IPS DF 4.7 (cell line): ENCODE data around the gene FAM131C.
"Not testable (repeated sequence)": the region's sequence is repeated elsewhere in the genome, so short reads cannot be mapped to it uniquely, and the experiment has no call there.

ENCODE experiments used
- DNase-seq: peaks from one replicate; pipeline ENCODE4 v3.0.0-alpha.2; 2013; ENCODE audit warnings: low spot score; ENCODE audit errors: extremely low read depth

The FAM131C gene

DNA sequence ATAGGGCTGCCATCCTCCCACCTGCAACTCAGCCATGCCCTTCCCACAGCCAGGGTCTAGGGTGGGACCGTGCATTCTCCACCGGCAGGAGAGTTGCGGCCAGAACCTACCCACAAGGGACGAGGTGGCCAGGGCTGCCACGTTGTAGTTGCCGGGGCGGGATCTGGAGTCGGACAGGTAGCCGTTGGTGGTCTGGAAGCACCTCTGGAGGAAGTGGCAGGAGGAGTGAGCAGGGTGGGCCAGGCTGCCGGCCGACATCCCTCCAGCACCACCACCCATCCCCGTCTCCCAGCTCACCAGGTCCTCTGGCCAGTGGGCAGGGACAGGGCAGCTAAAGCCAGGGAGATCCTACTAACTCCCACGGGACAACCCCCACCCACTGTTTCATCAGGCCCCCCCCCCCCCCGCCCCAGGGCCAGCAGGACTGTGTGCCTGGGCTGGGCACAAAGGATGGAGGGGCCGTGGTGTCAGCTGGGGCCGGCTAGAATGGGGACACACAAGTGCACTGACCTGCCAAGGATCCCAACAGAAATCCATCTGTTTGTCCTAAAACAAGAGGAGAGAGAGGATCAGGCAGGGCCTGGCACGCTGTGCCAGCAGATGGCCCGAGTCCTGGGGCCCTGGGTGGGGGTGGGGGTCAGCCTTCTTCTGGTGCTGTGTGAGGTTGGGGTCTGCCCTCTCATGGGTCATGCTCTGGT, 11.3 kb downstream of the FAM131C start:
- DNase-seq = not testable (repeated sequence)

DNA sequence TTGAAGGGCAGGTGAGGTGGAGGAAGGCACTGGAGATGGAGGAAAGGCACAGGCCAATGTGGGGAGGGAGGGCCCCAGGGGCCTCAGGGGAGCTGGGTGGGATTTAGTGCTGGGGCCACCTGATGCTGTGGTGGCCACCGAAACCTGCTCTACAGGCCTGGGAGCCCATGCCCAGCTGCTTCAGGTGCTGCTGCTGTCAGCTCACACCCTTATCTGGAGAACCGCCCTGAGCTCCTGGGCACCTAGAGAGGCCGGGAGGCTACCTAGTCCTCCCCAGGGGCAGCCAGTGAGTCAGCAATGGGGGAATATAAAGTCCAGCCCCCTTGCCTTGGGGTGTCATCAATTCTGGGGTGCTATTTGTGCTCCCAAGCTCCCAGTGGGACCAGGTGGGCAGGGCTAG, 12.2 kb downstream of the FAM131C start:
- no peak for DNase-seq

DNA sequence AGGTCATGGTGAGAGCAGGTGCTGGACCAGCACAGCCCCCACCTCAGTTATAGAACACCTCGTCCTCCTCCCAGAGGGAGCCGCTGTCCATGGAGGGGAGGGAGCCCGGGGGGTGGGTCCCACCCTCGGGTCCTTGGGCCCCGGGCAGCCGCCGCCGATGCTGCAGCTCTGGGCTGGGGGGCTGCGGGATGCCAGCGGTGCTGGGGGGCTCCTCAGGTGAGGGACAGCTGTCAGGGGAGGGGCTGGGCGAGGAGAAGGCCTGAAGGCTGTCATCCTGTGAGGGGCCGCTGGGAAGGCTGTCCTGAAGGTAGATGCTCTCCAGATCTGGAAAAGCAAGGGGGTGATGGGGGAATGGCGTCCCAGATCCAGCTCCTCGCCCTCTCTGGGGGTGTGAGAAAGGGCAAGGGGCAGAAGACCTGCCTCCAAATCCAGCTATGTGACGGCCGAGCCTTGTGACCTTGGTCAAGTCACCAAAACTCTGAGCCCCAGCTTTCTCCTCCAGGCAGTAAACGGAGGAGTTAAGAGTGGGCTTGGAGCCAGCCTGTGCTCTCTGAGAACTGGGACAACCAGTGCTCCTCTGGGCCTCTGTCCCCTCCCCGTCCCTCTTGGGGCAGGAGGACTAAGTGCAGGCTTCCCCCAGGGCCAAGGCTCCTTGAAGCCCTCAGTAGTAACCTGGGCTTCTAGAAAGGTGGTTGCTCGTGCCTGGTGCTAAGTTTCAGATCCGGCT, 14.9 kb downstream of the FAM131C start:
- not testable (repeated sequence) for DNase-seq

DNA sequence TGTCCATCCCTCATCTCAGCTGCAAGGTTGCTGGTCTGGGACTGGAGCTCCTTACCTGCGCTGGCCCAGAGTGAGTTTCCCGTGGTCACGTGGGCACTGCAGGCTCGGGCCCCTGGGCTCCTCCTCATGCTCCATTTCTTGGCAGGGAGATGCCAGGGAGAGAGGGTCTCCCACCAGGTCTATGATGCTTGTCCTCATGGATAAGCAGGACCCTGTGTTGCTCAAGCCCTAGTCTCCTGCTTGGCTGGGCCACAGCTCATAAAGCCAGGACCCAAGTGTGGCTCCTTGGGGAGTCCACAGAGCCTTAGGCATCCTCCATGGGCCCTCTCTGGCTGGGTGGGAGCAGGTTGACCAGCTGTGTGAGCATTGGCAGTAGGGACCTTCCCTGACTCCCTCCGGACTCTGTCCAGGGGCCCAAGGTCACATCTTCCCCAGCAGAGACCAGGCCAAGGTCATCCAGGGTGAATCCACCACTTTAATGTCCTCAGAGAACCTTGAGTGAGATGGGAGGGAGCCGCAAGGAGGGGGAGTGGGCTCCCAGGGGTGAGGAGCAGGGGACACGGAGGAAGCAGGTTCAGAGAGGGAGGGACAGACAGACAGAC, 16.0 kb downstream of the FAM131C start:
- DNase-seq = not testable (repeated sequence)

DNA sequence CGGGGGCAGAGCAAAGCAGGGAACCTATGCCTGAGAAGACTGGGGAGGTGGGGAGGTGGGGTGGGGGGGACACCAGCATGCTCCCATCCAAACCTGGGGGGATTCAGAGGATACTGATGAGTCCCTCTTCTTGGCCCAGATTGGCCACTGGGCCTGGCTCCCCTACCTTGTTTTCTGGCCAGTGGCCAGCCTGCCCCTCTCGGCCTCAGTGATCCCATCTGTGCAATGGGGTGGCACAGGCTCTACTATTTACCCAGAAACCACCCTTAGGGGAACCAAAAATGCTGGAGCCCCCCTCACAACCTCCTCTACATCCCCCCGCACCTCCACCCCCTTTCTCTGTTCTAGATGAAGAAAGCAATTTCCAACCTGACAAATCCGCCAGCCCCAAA, 16.9 kb downstream of the FAM131C start:
- not testable (repeated sequence) for DNase-seq

DNA sequence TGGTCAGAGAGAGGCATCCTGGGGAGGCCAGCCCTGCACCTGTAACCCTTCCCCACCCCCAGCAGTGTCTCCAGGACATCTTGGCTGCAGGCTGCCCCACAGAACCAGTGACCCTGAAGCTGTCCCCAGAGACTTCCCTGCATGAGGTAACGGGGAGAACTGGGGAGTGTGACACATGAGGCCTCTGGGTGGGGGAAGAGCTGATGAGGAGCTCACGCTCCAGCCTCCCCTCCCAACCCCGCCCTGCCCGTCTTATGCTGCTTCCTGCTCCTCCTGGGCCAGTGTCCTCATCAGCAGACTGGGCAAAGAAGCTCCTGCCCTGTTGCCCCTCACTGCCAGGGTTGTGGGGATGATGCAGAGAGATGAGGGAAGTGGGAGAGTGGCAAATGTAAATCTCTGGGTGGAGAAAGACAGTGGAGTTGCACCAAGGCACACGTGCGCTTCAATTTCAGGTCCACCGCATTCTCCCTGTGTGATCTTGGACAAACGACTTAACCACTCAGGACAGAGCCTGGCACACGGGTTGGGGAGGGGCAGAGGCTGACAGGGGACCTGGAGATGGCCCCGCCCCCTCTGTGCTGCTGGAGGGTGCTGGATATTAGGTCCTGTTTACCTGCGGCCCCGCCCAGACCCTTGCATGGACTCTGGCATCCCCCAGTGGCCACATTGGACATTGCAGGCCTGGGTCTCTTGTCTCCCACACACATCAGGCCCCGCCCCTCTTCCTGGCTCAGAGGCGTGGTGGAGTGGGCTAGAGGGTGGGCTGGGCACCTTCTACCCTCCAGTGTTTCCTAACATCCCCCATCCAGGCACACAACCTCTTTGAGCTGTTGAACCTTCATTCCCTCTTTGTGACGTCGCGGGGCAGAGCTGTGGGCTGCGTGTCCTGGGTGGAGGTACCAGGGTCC, 17.6 kb downstream of the FAM131C start:
- DNase-seq = peak; percentile 66

DNA sequence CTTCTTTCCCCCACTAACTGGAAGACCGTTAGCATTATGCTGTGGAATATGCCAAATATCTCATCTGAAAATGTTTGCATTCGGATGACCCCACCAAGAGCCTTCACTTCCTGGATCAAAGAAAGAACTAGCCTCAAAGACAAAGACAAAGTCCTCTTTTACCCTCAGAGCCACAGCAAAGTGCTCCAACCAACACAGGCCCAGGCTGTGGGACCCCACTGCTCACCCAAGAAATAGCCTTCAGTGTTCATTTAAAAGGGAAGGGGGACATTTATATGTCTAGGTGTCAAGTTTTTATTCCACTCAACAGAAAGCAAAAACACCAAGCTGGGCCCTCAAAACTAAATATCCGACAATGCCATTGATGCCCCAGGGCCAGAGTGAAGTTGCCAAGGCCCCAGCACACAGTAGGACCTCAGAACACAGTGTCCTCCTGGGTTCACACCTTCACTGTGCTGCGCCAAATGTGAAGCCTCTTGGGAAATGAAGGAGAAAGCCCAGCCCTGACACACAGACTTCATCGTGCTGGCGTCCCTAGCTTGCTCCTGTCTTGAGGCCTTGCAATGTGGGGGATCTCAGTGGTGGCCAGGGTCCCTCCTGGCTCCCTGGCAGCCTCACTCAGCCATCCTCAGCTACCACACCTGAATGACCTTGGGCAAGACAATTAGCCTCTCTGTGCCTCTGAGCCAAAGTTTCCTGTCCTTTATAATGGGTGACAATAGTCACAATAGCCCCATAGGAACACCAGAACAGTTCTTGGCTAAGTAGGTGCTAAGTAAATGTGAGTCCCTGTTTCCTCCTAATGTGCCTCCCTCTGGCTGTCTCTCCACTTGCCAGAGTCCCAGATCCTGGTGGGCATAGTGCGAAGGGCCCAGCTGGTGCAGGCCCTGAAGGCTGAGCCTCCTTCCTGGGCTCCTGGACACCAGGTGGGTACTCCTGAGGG, 18.6 kb downstream of the FAM131C start:
- DNase-seq = no peak

DNA sequence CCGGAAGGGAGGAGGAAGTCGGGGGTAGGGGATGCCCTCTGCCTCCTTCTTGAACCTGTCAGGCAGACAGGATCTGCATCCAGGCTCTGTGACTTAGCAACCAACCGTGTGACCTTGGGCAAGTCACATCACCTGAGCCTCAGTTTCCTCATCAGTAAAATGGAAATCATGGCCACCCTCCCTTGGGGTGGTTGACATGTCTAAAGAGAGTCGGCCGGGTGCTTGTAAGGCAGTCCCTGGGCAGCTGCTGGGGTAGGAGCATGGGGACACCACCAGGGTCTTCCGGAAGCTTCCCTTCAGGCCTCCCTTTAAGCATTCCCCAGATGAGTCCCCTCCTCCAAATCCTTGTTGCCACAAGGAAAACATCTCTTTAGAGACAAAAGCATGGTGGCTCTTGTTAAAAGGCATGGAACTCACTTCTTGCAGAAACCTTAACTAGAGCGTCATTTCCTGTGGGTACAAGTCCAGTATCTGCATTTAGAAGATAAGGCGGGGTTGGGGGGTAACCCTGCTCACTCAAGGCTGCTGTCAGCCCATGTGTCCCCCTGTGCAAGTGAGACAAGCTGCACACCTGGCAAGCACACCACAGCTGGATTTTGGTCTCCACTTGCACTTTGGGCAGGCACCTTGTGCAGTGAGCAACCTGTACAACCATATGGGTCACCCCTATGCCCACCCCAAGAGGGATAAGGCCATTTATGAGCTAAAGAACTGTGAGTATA, 19.5 kb downstream of the FAM131C start:
- DNase-seq = no peak

DNA sequence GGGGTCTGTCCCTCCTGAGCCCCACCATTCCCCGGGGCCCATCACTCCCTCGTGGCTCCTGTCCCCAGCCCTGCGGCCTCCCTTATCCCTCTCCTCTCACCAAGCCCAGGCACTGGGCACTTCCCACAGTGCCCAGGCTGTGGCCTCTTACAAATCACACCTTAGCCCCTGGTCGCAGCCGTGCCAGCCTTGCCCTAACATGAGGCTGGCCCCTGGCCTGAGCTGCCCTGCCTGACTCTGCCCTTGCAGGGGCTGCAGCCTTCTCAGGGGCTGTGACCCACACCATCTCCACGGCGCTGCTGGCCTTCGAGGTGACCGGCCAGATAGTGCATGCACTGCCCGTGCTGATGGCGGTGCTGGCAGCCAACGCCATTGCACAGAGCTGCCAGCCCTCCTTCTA, 21.5 kb downstream of the FAM131C start:
- DNase-seq = not testable (repeated sequence)

DNA sequence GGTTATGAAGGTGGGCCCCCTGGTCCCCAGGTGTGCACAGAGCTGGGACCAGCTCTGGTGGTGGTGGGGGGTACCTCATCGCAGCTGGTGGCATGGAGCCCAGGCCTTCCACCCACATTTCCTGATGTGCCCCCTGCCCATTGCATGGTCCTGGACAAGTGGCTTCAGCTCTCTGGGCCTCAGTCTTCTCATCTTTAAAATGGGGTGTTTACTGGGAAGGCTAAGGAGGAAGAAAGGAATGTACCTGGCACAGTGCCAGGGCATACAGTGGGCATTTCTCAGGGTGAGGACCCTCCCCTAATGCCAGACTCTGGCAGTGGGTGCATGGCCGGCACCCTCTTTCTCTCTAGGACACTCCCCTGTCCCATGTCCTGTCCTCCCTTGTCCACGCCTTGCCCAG, 22.4 kb downstream of the FAM131C start:
- DNase-seq = no peak

DNA sequence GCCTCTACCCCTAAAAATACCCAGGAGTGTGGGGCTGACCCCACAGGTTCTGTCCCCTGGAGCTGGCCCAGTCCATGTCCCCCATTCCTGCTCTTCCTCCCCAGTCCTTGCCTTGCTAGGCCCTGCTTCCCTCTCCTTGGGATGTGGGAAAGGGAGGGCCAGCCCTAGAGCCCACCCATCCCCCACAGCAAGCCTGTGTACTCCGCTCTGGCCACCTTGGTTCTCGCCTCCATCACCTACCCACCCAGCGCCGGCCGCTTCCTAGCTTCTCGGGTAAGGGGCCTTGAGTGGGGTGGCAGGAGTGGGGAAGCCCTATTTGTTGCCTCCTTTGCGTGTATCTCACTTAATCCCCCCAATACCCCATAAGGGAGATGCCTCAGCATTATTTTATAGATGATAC, 23.1 kb downstream of the FAM131C start:
- no peak for DNase-seq

DNA sequence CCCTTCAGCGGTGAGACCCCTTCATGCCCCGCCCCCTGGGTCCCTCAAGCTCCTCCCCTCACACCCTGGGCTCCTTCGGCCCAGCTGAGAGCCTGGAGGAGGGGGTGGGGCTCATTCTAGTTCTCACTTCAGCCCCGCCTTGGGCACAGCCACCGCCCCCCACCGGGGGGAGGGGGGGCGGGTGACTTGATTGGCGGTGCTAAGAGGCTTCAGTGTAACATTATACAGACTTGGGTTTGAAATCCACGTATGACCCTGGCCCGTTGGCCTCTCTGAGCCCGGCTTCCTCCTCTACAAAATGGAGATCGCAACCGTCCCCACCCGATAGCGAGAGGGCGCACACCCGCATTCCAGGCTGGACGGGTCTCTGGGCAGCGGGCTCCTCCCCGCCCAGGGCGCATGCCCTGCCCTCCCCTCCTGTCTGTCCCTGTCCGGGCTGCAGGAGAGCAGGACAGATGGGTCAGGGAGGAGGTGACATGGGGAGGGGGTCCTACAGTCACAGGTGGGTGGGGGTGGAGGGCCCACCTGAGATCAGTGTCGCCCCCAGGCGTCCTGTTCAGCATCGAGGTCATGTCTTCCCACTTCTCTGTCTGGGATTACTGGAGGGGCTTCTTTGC, 24.8 kb downstream of the FAM131C start:
- DNase-seq = peak; percentile 62

DNA sequence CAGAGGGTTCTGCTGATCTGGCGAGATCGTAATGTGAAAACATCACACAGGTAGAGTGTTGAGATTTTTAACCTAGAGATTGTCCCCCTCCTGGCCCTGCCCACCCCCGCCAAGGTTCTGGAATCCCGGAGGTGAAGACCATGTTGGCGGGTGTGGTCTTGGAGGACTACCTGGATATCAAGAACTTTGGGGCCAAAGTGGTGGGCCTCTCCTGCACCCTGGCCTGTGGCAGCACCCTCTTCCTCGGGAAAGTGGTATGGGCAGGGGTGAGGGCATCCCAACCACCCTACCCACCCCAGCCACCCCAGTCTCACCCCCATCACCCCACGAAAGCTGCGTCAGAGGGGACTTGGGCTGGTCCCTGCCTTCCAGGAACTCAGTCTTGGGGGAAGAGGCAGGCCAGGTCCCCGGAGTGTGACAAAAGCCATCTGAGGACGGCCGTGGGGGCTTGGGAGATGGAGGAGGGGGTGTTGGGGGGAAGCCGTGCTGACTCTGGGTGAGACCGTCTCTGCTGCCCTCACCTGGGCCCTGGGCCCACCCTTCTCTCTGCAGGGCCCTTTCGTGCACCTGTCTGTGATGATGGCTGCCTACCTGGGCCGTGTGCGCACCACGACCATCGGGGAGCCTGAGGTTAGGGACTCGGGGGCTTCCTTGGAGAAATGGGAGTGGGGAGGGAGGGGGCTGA, 25.5 kb downstream of the FAM131C start:
- DNase-seq = no peak

DNA sequence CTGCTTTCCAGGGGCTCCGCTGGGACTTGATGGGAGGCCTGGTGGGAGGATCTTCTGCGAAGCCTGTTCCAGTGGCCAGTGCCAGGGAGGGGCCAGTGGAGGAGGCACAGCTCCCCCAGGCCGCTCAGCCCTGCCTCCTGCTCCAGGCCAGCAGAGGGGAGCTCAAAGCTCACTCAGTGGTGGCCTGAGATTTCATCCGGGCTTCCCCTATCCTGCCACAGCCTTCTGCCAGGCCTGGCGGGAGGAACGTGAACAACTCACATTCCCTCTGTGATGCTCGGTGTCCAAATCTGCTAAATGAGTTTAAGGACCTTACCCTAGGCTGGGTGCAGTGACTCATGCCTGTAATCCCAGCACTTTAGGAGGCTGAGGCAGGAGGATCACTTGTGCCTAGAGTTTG, 26.6 kb downstream of the FAM131C start:
- DNase-seq = no peak

DNA sequence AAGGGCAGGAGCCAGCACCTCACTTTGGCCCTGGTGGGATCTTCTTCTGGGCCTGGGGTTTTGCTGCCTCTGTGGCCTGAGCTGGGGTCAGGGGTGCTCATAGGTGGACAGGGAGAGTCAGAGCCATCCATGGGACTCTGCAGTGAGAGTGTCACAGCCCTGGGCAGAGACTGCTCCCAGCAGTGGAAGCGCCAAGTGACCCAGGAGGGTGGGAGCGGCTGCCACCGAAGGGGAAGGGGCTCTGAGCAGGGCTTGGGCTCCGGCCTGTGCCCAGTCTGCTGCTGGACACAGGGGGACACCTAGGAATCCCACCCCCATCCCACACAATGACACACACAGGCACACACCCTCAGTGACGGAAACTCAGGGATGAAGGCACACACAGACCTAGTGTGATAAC, 29.5 kb downstream of the FAM131C start:
- DNase-seq = no peak

DNA sequence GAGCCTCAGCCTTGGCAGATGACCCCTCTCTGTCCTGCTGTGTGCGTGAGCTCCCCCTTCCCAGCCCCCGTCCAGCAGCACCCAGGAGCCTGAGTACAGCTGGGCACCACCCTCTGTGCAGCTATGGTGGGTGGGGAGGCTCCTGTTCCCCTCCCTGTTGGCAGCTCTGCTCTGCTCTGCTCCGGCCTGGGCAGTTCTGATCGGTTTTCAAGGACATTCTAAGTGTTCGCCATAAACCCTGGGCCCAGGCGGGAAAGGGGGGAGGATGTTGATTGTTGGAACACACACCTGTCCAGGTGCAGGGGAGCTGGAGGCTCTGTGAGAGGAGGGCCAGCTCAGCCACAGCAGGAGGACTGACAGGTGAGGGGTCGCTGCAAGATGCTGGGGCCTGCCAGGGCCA, 29.9 kb downstream of the FAM131C start, which contains the start of gene CLCNKB:
Gene CLCNKB (plus strand): TSS at position 262 of the 400 bp plus-strand sequence. CDS start 711 bp downstream, outside the sequence.
- DNase-seq = no peak

DNA sequence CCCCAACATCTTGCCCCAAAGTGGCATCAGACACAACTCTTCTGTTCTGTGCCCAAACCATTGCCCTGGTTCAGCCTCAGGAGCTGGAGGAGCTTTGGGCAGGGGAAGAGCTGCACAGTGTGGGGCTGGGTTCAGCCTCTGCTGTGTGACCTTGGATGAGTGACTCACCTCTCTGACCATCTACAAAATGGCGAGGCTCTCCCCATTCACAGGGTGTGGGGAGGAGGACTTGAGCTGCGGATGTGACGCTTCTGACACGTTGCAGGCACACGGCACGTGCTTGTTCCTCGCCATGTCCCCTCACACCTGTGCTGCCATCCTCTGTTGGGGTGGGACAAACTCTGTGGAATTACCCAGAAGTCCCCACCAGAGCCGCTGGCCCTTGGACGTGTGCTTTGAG, 30.8 kb downstream of the FAM131C start:
- DNase-seq = not testable (repeated sequence)

DNA sequence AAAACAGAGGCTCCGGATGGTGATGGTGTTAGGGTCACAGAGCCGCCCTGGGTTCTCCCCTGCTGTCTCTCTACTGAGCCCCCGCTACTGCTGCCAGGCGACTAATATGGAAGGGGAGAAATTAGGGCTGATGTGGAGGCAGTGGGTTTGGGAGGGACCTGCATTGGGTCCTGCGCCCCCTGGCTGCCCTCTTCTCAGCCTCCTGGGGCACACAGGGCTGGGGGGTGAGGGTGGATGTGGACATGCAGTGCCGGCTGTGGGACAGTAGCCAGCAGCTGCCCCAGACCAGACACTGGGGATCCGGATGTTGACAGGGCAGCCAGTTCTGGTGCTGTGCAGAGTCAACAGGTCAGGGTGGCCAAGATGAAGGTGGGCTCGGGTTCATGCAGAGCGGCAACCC, 31.4 kb downstream of the FAM131C start:
- no peak for DNase-seq

DNA sequence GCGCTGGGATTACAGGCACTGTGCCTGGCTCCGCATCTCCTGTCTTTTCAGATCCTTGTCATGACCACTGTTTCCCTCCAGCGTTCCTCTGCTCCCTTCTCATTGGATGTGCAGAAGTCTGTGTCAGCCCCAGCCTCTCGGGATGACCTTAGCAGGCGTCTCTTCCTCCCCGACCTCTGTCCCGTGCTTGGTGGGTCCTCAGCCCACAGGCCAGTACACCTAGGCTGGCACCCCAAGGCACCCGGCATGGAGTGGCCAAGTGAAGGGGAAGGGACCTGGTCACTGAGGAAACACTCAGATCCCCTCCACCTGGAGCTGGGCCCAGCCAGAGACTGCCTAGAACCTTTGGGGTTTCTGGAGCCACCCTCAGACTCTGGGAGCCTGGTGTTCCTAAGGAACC, 32.3 kb downstream of the FAM131C start:
- DNase-seq = no peak
